Pons (tissue), 1 donor: ENCODE measurements around the gene SIAH2.
"Not testable (repeated sequence)": the region's sequence is repeated elsewhere in the genome, so short reads cannot be mapped to it uniquely, and the experiment has no call there.

Source experiments
- DNase-seq: peaks from one replicate; pipeline ENCODE4 v3.0.0-alpha.2; 2016; ENCODE audit warnings: low spot score

Gene SIAH2

GRCh38 chr3:150763122-150763840 lies at the start of gene SIAH2:
TSS of gene SIAH2 (minus strand) at chr3:150763169. CDS start at chr3:150762849, 320 bp downstream.
- peak; percentile 94 for DNase-seq

GRCh38 chr3:150811984-150812383 lies 49.0 kb upstream of the SIAH2 start:
- DNase-seq = no peak

GRCh38 chr3:150810641-150811040 lies 47.7 kb upstream of the SIAH2 start:
- no peak for DNase-seq

- DNase-seq = no peak
Measured at GRCh38 chr3:150806185-150806835, 43.3 kb upstream of the SIAH2 start.

GRCh38 chr3:150805354-150805753 lies 42.4 kb upstream of the SIAH2 start:
- DNase-seq = no peak

GRCh38 chr3:150803440-150803985 lies 40.5 kb upstream of the SIAH2 start:
- no peak for DNase-seq

- no peak for DNase-seq
Measured at GRCh38 chr3:150800722-150801121, 37.8 kb upstream of the SIAH2 start.

GRCh38 chr3:150798122-150798618 lies 35.2 kb upstream of the SIAH2 start:
- no peak for DNase-seq

GRCh38 chr3:150797155-150797554 lies 34.2 kb upstream of the SIAH2 start:
- DNase-seq = no peak

- DNase-seq = not testable (repeated sequence)
Measured at GRCh38 chr3:150796527-150796926, 33.6 kb upstream of the SIAH2 start.

- no peak for DNase-seq
Measured at GRCh38 chr3:150793641-150794040, 30.7 kb upstream of the SIAH2 start.

GRCh38 chr3:150790629-150791028 lies 27.7 kb upstream of the SIAH2 start:
- DNase-seq = no peak

GRCh38 chr3:150789451-150789850 lies 26.5 kb upstream of the SIAH2 start:
- no peak for DNase-seq

- DNase-seq = peak; percentile 81
Measured at GRCh38 chr3:150787741-150788370, 24.9 kb upstream of the SIAH2 start.

- no peak for DNase-seq
Measured at GRCh38 chr3:150786791-150787190, 23.8 kb upstream of the SIAH2 start.

- DNase-seq = no peak
Measured at GRCh38 chr3:150784747-150785125, 21.8 kb upstream of the SIAH2 start.

GRCh38 chr3:150783920-150784746 lies 21.2 kb upstream of the SIAH2 start:
- no peak for DNase-seq

GRCh38 chr3:150783316-150783715 lies 20.3 kb upstream of the SIAH2 start:
- no peak for DNase-seq

- no peak for DNase-seq
Measured at GRCh38 chr3:150779402-150779858, 16.5 kb upstream of the SIAH2 start.

- DNase-seq = no peak
Measured at GRCh38 chr3:150778793-150779401, 15.9 kb upstream of the SIAH2 start.

GRCh38 chr3:150775001-150775599 lies 12.1 kb upstream of the SIAH2 start:
- no peak for DNase-seq
